ENCODE results near the gene GTF2F2.

- TF ChIP-seq, protein P1, sequence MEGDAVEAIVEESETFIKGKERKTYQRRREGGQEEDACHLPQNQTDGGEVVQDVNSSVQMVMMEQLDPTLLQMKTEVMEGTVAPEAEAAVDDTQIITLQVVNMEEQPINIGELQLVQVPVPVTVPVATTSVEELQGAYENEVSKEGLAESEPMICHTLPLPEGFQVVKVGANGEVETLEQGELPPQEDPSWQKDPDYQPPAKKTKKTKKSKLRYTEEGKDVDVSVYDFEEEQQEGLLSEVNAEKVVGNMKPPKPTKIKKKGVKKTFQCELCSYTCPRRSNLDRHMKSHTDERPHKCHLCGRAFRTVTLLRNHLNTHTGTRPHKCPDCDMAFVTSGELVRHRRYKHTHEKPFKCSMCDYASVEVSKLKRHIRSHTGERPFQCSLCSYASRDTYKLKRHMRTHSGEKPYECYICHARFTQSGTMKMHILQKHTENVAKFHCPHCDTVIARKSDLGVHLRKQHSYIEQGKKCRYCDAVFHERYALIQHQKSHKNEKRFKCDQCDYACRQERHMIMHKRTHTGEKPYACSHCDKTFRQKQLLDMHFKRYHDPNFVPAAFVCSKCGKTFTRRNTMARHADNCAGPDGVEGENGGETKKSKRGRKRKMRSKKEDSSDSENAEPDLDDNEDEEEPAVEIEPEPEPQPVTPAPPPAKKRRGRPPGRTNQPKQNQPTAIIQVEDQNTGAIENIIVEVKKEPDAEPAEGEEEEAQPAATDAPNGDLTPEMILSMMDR (IDR thresholded peaks at IDR 0.05): no peak
- TF ChIP-seq POLR2AphosphoS5 (IDR thresholded peaks at IDR 0.05; ENCODE audit: low read depth, low read length): no peak
These were observed 64.4 kb downstream of the GTF2F2 start for GRCh38 chr13:45184693-45185092.

Measured in Panc1 (cell line).